ENCODE results near the gene TMEM198. TPM values are rescaled to one million over a fixed set of nuclear protein-coding genes. Genes with fewer than 3 reads are reported as not detected.

The TMEM198 gene
- polyA plus RNA-seq, 1 donor from 2014 or later: 44.0 TPM

- Histone ChIP-seq H3K9ac (ENCODE audit: low read length) (no peak overlapping the region), H3K9me3 (ENCODE audit: low read length) (no peaks in the 10 kb centered on the region), H3K9me2 (ENCODE audit: insufficient read depth, low read length) (no peaks in the 10 kb centered on the region), H3F3A (ENCODE audit: insufficient read depth, low read length, poor library complexity, severe bottlenecking) (no peaks in the 10 kb centered on the region), H2AFZ (ENCODE audit: low read depth, low read length) (no peak overlapping the region), H3K27ac (ENCODE audit: low read length) (no peak overlapping the region), H3K27me3 (ENCODE audit: insufficient read depth, low read depth, low read length) (no peaks in the 10 kb centered on the region), H3K79me2 (replicated peaks; ENCODE audit: insufficient read depth, low read length) (no peaks in the 10 kb centered on the region), H3K4me2 (ENCODE audit: low read length) (no peak overlapping the region), H3K36me3 (ENCODE audit: insufficient read depth, low read length) (no peaks in the 10 kb centered on the region), H3K4me3 (ENCODE audit: low read length) (no peak overlapping the region), H4K20me1 (ENCODE audit: insufficient read depth) (no peaks in the 10 kb centered on the region)
- TF ChIP-seq POLR2AphosphoS5 (IDR thresholded peaks at IDR 0.05) (no peak), EZH2 (IDR thresholded peaks at IDR 0.05; ENCODE audit: borderline replicate concordance, insufficient read depth, low read length, poor library complexity, severe bottlenecking) (no peak), EP300 (conservative IDR thresholded peaks at IDR 0.05; ENCODE audit: poor library complexity, severe bottlenecking) (no peak), RAD21 (conservative IDR thresholded peaks at IDR 0.05) (no peak), TAF1 (IDR thresholded peaks at IDR 0.05; ENCODE audit: low read depth) (no peak), CTCF (IDR thresholded peaks at IDR 0.05; ENCODE audit: poor library complexity, severe bottlenecking) (no peak), MXI1 (conservative IDR thresholded peaks at IDR 0.05; ENCODE audit: poor library complexity, severe bottlenecking) (no peak), REST (IDR thresholded peaks at IDR 0.05; ENCODE audit: borderline replicate concordance) (no peak)
These were observed 24.3 kb upstream of the TMEM198 start for GRCh38 chr2:219519526-219519916.

GRCh38 chr2:219520079-219520478 lies 23.7 kb upstream of the TMEM198 start:
- H3K27ac ChIP-seq (ENCODE audit: low read length): no peak overlapping the region
- no peak overlapping the region for H3K4me3 ChIP-seq (ENCODE audit: low read length)
- H3K36me3 ChIP-seq (ENCODE audit: insufficient read depth, low read length): no peaks in the 10 kb centered on the region
- H4K20me1 ChIP-seq (ENCODE audit: insufficient read depth): no peaks in the 10 kb centered on the region
- no peak overlapping the region for H3K4me2 ChIP-seq (ENCODE audit: low read length)
- no peaks in the 10 kb centered on the region for H3K9me3 ChIP-seq (ENCODE audit: low read length)
- H3K27me3 ChIP-seq (ENCODE audit: insufficient read depth, low read depth, low read length): no peaks in the 10 kb centered on the region
- H3K9me2 ChIP-seq (ENCODE audit: insufficient read depth, low read length): no peaks in the 10 kb centered on the region
- no peak overlapping the region for H2AFZ ChIP-seq (ENCODE audit: low read depth, low read length)
- H3K9ac ChIP-seq (ENCODE audit: low read length): no peak overlapping the region
- TF ChIP-seq CTCF (IDR thresholded peaks at IDR 0.05; ENCODE audit: poor library complexity, severe bottlenecking) (no peak), POLR2AphosphoS5 (IDR thresholded peaks at IDR 0.05) (no peak), REST (IDR thresholded peaks at IDR 0.05; ENCODE audit: borderline replicate concordance) (no peak), TAF1 (IDR thresholded peaks at IDR 0.05; ENCODE audit: low read depth) (no peak), EP300 (conservative IDR thresholded peaks at IDR 0.05; ENCODE audit: poor library complexity, severe bottlenecking) (no peak), MXI1 (conservative IDR thresholded peaks at IDR 0.05; ENCODE audit: poor library complexity, severe bottlenecking) (no peak), RAD21 (conservative IDR thresholded peaks at IDR 0.05) (no peak), EZH2 (IDR thresholded peaks at IDR 0.05; ENCODE audit: borderline replicate concordance, insufficient read depth, low read length, poor library complexity, severe bottlenecking) (no peak), SMC3 (conservative IDR thresholded peaks at IDR 0.05; ENCODE audit: poor library complexity) (no peak)
- no peaks in the 10 kb centered on the region for H3F3A ChIP-seq (ENCODE audit: insufficient read depth, low read length, poor library complexity, severe bottlenecking)
- no peaks in the 10 kb centered on the region for H3K79me2 ChIP-seq (replicated peaks; ENCODE audit: insufficient read depth, low read length)
